Measurements from ENCODE around the gene GAA. TPM values are rescaled to one million over a fixed set of nuclear protein-coding genes. Genes with fewer than 3 reads are reported as not detected.

GAA gene
- total and polyA plus RNA-seq, 2 of the 13 experiments (the other 11 are each of a cell fraction or from before 2014, with no cell fraction given): 21.6 to 36.4 TPM

GRCh38 chr17:80123791-80124190 lies 22.4 kb downstream of the GAA start (continued):
- TF ChIP-seq JUN (CRISPR knock-in tag; IDR thresholded peaks at IDR 0.05) (no peak), RCOR2 (CRISPR knock-in tag; IDR thresholded peaks at IDR 0.05) (no peak), DMAP1 (CRISPR knock-in tag; IDR thresholded peaks at IDR 0.05) (0 out of 2 replicates have a peak, but pooled peaks have one; percentile 28), PITX1 (CRISPR knock-in tag; IDR thresholded peaks at IDR 0.05) (no peak), TEAD3 (CRISPR knock-in tag; optimal IDR thresholded peaks at IDR 0.05; ENCODE audit: borderline replicate concordance) (no peak), HBP1 (CRISPR knock-in tag; IDR thresholded peaks at IDR 0.05; ENCODE audit: low read depth) (no peak), SSRP1 (CRISPR knock-in tag; IDR thresholded peaks at IDR 0.05) (no peak), ZFP1 (CRISPR knock-in tag; IDR thresholded peaks at IDR 0.05) (no peak), ZNF30 (CRISPR knock-in tag; IDR thresholded peaks at IDR 0.05) (no peak), CHD4 (IDR thresholded peaks at IDR 0.05; ENCODE audit: borderline replicate concordance, low read length) (no peak), TSC22D2 (CRISPR knock-in tag; IDR thresholded peaks at IDR 0.05; ENCODE audit: borderline replicate concordance) (no peak), ARID4A (CRISPR knock-in tag; IDR thresholded peaks at IDR 0.05; ENCODE audit: borderline replicate concordance) (no peak), ZNF761 (CRISPR knock-in tag; conservative IDR thresholded peaks at IDR 0.05) (no peak), ZNF501 (CRISPR knock-in tag; IDR thresholded peaks at IDR 0.05) (peak; percentile 38; the same call in 1 of the 2 replicates), AHR (CRISPR knock-in tag; IDR thresholded peaks at IDR 0.05) (0 out of 2 replicates have a peak, but pooled peaks have one; percentile 10), ZNF709 (CRISPR knock-in tag; IDR thresholded peaks at IDR 0.05) (no peak), ZNF781 (CRISPR knock-in tag; IDR thresholded peaks at IDR 0.05; ENCODE audit: borderline replicate concordance, not compliant biosample characterization) (no peak), TFAP4 (IDR thresholded peaks at IDR 0.05; ENCODE audit: borderline replicate concordance, low read depth) (no peak), ZNF496 (CRISPR knock-in tag; IDR thresholded peaks at IDR 0.05; ENCODE audit: insufficient replicate concordance) (no peak), ZNF337 (CRISPR knock-in tag; IDR thresholded peaks at IDR 0.05; ENCODE audit: borderline replicate concordance, low read depth) (no peak)

Measured in HepG2 (cell line).